A172 (cell line): ENCODE results near the gene TOX2. TPM values are rescaled to one million over a fixed set of nuclear protein-coding genes. Genes with fewer than 3 reads are reported as not detected.

Experiments used
- DNase-seq: peaks from one replicate; pipeline ENCODE4 v3.0.0-alpha.2; 2015; ENCODE audit warnings: low spot score
- total RNA-seq: library from RNA; depleted of rRNA; stranded (reverse); fragments of >200 nt; shearing (Covaris generic); gene quantifications from 2 replicates; pipeline ENCODE4 v1.2.3, GENCODE V29; 2014; rRNA removed

TOX2 gene
- total RNA-seq, 1 experiment from 2014 or later, result 3.7 TPM

GRCh38 chr20:44102582-44102981 lies 187.9 kb downstream of the TOX2 start:
- no peak for DNase-seq

DNA sequence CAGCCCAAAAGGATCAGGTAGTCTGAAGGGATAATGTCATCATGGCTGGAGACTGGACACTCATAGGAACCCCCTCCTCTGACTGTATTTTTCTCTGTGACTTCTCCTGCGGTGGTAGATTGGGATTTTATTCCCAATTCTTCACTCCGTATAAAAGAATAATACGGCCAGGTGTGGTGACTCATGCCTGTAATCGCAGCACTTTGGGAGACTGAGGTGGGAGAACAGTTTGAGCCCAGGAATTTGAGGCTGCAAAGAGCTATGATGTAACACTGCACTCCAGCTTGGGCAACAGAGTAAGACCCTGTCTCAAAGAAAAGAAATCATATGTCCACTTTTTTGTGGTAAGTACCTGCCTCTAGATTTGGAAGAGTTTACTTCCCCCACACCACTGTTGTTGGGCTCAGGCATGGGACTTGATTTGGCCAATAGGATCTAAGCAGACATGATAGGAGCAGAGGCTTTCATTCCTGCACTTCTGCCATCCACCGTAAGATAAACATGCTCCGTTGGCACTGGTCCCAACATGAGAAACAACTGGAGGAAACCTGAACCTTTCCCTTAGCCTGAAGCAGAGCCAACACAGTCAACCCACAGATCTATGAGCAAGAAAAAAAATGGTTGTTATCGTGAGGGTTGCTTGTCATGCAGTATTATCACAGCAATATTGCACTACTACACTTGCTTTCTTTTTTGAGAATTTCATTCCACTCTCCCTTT lies 190.3 kb downstream of the TOX2 start:
- peak; percentile 17 for DNase-seq

DNA sequence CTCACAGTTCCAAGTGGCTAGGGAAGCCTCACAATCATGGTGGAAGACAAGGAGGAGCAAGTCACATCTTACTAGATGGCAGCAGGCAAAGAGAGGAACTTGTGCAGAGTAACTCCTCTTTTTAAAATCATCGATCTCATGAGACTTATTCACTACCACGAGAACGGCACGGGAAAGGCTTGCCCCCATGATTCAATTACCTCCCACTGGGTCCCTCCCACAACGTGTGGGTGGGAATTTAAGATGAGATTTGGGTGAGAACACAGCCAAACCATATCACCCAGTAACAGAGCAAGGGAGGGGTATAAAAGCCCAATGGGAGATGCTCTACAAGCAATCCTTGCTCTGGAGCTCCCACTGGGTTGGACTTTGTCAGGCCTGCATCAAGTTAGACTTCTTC lies 192.0 kb downstream of the TOX2 start:
- DNase-seq, result no peak

GRCh38 chr20:44109951-44110361 lies 195.3 kb downstream of the TOX2 start:
- DNase-seq, result no peak

DNA sequence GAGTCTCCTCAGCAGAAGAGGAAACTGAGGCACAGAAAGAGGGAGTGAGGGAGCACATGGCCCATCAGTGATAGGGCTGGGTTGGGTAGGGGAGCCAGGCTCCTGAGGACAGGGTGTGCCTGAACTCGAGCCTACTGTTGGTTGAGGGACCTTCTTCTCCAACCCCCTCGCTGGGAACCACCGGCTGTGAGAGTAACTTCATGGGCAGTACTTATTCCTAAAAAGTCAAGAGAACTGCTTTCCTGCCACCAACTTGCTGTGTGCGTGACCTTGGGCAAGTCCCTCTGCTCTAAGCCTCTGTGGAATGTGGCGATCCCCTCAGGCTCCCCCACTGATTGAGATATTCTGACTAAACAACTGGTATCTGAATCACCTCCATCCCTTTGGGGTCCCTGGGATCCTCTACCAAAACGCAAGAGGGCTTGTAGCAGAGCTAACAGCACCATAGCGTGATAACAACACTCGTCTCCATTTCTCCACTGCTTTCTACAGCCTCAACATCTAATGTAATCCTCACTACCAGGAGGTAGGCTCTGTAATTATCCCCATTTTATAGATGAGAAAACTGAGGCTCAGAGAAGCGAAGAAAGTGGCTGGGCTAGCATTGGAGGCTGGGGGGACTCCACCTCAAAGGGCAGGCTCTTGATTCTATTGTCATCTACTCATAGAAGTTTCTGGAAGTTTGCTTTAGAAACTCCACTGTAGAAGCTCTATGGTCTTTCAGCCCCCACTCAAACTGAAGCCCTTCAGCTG lies 196.3 kb downstream of the TOX2 start:
- no peak for DNase-seq

- DNase-seq, result peak; percentile 24
Measured at GRCh38 chr20:44111712-44112335, 197.2 kb downstream of the TOX2 start.

GRCh38 chr20:44112456-44112855 lies 197.8 kb downstream of the TOX2 start:
- DNase-seq, result no peak

DNA sequence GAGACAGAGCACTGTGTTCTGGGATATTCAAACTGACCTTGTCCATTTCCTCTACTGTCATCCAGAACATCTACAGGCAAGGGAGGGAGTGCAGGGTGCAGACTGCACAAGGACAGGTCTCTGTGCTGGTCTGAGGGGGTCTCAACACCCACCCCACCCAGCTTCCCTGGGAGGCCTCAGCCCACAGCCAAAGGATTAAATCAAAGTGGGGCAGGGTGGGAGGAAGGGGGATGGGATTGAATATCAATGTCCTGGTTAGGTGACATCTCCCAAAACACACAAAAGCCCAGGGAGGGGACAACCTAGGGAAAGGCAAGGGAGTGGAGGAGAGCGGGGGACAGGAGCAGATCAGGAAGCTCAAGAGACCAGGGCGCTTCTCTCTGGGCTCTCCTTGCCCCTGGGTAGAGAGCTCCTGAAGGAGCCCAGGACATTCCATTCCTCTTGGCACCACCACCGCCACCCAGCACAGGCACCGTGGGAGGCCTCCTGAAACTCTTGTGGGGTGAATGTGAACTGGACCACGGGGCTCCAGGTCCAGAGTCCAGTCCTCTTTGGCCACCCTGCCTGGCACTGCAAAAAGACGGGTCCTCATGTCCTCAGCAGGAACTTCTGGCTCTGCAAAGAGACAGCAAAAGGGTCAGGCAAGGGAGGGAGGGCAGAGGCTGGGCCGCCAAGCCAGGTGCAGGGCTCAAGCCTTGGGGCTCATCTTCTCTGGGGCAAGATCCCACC lies 198.4 kb downstream of the TOX2 start:
- no peak for DNase-seq

DNA sequence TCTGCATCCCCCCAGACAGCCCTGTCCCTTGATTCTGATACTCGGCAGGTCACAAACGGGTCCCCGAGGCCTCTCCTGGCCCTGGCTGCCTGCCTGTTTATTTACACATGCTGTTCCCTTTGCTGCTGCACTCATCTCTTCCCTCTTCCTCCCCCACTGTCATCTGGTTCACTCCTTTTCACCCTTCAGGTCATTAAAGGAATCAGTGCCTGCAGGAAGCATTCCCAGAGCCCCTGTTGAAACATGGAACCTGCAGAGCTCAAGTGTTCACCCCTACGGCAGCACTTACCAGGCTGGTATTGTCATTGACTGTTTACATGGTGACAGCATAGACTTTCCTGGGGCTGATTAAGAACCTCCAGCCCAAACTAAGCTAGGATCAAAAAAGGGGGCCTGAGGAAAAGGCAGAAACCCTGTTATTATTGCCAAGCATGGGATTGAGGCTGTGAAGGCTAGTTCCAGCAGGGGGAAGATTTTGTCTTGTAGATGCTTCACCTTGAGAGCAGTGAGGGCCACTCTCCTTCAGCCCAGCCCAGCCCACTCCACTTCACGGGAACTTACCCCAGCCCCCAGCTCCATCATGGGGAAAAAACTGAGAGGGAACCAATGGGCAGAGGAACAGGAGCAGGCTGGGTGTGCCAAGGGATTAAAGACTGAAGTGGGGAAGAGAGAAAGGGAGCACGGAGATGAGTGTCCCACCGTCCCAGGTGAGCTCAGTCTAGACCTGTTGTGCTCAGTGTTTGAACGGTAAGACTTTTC lies 199.1 kb downstream of the TOX2 start:
- no peak for DNase-seq

DNA sequence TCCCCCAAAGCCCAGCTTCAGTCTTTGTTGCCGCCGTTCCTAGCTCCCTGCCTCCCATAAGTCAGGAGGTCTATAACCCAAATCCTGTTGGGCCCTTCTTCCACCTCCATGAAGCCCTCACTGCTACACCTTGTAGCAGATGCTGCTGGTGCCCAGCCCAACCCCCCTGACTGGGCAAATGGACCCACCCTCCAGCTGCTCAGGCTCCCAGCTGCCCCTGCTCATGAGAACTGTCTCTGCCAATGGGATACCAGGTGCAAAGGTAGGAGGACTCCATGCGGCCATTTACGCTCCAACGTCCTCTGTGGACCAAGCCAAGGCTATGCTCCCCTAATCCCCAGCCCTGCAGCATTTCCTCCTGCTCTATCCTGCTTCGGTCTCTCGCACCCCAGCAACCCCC lies 200.5 kb downstream of the TOX2 start:
- DNase-seq, result no peak

DNA sequence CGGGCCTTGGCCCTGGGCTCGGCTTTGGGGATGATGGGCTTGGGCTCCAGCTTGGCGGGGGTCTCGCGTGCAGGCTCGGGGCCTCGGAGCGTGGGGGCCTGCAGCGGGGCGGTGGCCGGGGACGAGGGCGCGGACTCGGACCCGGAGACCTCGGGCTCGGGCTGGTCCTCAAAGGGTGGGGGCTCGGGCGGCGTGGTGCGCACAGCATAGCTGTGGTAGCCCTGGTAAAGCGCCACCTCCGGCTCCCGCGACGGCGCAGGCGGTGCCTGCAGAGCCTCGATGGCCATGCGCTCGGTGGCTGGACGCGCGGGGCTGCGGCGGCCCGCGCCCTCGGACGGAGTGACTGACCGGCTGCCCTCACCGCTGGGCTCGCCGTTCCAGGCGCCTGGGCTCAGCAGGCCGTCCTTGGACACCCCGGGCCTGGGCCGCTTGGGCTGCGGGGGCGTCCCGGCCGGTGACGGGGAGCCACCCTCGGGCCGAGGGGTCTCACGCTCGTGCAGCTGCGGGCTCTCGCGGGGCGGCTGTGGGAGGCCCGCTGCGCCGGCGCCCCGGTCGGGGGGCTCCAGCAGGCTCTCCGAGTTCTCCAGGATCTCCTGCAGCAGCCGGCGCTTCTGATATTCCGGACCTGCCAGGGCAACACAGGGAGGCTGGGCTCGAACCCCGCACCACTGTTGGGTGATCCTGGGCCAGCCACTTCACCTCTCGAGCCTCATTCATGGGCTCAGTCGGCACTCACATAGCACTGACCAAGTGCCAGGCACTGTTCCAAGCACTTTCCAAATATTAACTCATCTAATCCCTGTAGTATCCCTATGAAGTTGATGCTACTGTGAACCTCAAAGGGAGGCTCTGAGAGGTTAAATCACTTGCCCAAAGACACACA lies 201.4 kb downstream of the TOX2 start:
- DNase-seq, result no peak

- no peak for DNase-seq
Measured at GRCh38 chr20:44117296-44118184, 202.9 kb downstream of the TOX2 start.

DNA sequence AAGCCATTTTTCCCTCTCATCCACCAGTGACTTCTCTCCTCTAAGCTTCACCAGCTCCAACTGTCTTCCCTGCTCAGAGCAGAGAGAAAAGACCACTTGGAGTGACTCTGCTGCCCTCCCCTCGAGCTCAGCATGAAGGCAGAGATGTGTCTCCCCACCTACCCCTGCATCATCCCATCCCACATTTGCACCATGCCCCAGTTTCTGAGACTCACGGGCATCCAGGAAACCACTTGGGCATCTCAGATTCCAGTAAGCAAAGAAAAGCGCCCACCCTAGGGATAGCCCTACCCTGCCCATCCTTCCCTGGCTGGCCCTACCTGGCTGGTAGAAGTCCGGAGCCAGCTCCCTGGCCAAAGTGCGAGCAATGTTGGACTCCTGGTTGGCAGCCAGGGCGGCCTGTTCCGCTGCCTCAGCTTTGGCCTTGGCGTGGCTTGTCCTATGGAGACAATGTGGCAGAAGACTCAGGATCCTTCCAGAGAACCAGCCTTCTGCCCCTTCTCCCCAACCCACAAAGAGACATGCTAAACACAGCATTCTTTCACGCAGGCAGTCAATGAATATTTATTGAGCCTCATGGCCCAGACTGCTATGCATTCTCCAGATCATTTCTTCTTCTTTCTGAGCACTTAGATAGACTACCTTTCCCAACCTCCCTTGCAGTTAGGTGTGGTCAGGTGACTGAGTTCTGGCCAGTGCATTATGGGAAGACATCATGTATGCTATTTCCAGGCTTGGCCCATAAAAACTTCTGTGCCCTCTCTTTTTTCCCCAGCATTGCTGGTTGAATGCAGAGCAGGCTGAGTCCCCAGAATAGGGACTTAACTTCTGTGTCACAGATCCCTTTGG lies 203.8 kb downstream of the TOX2 start:
- no peak for DNase-seq

Other genes starting within 250 kb of the TOX2 start
- gene MYBL2, start 247.7 kb upstream of the TOX2 start, total RNA-seq, result 77.7 and 80.8 TPM in 2 replicates
- not detected in 2 replicates for gene GTSF1L, start 187.8 kb upstream of the TOX2 start, total RNA-seq